NCI-H524 treated with DMSO at 0.1 percent for 48 hours (cell line): ENCODE results near the gene MATCAP1.

Source experiments
- DNase-seq: peaks from one replicate; lab custom pipeline; 2025; lab: John Stamatoyannopoulos, UW

The MATCAP1 gene

GRCh38 chr16:67183627-67184452 is at the start of gene MATCAP1:
TSS of gene MATCAP1 (minus strand) at chr16:67183963. CDS start at chr16:67180610, 3,353 bp downstream.
- DNase-seq = peak; percentile 97

GRCh38 chr16:67230809-67231660 is 47.3 kb upstream of the MATCAP1 start:
- DNase-seq = no peak

- DNase-seq = no peak
Measured at GRCh38 chr16:67229906-67230808, 46.4 kb upstream of the MATCAP1 start.

- no peak for DNase-seq
Measured at GRCh38 chr16:67228905-67229304, 45.1 kb upstream of the MATCAP1 start.

DNA sequence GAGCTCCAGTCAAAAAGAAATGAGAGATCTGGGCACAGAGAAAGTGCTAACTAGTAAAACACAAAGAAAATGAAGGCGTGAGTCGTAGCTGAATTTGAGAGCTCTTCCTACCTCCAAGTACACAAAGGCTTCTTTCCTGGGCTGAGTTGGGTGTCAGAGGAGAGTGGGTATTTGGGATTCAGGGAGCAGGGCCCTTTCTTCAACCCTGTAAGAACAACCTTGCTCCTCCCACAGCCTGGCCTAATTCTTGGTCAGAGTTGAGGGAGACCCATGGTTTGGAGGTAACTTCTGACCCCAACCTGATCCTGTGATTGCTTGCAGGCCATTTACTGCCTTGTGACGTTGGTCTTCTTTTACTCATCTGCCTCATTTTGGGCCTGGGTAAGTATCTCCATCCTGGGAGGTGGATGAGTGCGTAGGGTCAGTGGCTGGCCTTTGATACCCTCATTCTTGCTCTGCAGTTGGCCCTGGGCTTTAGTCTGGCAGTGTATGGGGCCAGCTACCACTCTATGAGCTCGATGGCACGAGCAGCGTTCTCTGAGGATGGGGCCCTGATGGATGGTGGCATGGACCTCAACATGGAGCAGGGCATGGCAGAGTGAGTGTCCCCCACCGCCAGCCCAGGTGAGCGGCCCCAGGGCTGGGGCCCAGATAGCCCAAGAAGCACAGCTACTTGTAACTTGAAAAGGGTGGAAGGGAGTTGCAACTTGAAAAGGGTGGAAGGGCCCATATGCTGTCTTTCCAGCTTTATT is 44.4 kb upstream of the MATCAP1 start:
- no peak for DNase-seq

DNA sequence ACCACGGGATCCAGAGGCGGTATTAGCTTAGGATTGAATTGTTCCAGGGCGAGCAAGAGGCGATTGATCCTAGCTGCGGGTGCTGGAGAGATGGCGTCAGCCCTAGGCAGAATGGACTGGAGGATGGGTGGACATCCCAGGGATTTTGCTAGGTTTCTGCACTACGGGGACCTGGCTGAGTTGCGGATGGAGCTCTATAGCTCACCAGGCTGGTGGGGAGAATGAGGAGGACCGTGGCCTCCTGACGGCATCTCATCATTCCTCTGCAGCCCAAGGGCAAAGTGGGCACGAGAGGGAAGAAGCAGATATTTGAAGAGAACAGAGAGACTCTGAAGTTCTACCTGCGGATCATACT is 43.8 kb upstream of the MATCAP1 start:
- DNase-seq = no peak

GRCh38 chr16:67226804-67227566 is 43.2 kb upstream of the MATCAP1 start, which contains the start of gene TMEM208:
TSS of gene TMEM208 (plus strand) at chr16:67227130. CDS start at chr16:67227219, 89 bp downstream.
- peak; percentile 83 for DNase-seq

GRCh38 chr16:67226295-67226803 is 42.6 kb upstream of the MATCAP1 start:
- no peak for DNase-seq

DNA sequence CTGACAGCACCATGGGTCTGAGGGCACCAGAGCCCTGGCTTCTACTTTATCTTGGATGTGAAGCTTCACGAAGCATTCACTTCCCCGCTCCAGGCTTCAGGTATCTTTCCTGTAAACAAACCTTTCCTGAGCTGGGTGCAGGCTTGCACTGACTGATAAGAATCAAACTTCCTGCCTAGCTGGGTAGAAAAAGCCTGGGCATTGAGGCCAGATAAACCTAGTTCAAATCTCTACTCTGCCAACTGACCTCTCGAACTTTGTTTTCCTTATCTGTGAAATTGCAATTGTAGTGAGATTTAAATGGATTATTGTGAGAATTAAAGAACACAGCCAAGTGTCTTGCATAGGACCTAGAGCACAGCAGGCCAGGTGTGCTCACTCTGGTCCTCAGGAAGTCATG is 40.2 kb upstream of the MATCAP1 start:
- no peak for DNase-seq

DNA sequence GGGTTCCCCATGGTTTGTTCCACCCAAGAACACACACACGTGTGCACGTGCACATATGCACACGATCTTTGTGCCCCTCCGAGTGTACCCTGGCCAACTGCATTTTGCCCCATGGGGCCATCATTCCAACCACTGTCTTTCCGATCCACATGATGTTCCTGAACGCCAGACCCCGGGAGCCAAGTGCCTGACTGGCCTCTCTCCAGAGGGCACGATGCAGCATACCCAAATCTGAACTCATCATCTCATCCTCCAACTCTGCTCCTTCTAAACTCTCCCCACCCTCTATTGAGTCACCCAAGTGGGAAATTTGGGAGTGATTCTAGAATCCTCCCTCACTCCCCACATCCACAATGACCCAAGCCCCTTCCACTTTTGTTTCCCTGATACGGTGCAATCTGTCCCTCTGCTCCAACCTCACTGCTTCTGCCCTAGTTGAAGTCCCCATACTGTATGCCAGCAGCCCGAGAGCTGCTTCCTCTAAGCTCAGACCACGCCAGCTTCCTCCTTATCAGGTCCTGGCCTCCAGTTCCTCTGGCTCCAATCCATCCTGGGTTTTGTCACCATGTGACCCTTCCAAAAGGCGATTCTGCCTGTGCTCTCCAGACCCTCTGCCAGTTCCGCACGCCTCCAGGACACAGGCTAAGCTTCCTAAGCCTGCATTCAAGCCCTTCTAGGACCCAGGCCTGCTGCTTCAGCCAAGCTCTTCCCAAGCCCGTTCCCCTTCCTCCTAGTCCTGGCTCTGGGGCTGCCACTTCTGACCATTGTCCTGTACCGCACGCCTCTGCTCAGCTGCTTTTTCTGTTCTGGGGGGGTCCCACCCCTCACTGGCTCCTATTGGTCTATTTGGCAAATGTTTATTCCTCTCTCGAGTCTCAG is 33.1 kb upstream of the MATCAP1 start:
- DNase-seq = no peak

DNA sequence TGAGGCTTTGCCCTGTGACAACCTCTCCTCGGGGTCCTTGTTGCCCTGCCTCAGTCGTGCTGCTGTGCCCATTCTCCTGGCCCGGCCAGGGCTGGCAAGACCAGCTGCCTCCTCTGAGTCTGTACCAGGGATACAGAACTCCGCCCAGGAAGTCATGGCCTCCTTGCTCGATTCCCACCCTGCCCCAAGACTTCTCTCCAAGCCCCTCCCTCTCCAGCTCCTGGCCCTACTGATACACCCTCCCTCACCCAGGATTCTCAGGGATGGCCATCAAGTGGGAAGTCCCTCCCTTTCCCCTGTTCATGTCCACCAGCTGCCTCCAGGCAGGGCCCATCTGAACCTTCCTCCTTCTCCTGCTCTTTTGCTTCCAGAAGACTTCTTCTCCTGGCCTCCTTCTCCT is 31.9 kb upstream of the MATCAP1 start:
- no peak for DNase-seq

DNA sequence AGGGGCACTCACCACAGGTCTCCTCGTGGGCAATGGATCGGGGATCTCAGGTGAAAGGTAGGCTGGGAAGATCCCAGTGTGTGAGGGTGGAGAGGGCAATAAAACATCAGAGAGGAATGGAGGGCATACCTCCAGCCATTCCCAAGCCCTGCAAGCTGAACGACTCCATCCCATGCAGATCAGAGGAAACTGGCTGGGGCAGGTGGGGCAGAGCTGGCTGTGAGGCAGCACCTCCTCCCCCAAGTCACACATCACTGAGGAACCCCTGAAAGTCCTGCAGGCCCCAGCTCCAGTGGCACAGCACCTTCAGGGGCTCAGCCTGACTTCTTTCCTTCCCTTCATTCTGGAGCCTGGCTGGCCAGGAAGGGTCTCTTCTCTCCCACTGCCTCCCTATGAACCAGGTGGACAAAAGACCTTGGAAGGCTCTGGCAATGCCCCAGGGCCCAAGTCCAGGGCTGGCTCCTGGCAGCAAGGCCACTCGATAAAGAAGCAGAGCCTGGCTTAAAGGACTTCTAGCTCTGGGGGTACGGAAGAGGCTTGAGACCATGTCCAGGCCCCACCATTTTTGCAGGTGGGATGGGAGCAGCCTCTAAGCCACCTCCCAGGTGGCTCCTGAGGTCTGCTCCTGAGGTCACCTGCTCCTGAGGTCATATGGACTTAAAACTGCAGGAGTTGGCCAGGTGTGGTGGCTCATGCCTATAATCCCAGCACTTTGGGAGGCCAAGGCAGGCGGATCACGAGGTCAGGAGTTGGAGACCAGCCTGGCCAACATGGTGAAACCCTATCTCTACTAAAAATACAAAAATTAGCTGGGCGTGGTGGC is 29.6 kb upstream of the MATCAP1 start:
- DNase-seq = no peak

DNA sequence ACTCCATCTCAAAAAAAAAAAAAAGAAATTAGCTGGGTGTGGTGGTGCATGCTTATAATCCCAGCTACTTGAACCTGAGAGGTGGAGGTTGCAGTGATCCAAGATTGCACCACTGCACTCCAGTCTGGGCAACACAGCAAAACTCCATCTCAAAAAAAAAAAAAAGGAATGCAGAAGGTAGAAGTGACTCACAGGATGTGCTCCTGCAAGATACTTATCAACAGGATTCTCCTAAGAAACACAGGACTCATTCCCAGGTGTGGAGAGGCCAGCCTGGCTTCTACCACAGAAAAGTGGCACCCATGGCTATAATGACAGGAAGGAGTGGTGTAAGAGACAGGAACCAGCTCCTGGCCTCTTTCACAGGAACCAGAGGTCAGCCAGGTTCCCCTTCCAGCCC is 29.0 kb upstream of the MATCAP1 start:
- no peak for DNase-seq

GRCh38 chr16:67211674-67212073 is 27.9 kb upstream of the MATCAP1 start:
- DNase-seq = no peak

DNA sequence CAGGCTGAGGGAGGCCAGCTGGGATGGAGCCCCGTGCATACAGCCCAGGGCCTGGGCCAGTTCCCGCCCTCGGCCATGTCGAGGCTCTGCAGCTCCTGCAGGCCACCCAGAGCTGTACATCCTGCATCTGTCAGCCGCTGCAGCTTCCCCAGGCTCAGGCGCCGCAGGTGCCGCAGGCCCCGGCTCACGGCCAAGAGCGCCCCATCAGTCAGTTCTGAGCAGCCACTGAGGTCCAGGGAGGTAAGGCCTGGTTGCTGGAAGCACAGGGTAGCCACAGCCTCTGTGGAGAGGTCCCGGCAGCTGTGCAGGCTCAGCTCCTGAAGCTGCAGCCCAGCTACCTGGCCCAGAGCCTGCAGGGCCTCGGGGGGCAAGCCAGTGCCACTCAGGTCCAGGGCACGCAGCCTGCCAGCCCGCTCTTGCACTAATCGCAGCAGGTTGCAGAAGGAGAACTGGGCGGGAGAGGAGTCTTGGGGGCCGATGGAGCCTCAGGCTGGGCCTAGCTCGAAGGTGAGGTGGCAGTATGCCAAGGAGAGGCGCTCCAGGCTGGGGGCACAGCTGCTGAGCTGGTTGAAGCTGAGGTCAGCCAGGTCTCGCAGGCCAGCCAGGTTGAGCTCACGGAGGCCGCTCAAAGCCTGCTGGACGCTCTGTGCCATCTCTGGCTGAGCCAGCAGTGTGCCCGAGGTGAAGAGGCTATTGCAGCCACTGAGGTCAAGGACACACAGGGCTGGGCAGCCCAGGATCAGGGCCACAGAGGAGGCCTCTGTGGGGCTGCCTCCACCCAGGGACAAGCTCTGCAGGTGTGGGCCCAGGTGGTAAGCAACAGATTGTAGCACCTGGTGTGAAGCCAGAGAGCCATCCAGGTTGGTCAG is 26.5 kb upstream of the MATCAP1 start:
- DNase-seq = no peak

- no peak for DNase-seq
Measured at GRCh38 chr16:67209565-67209964, 25.8 kb upstream of the MATCAP1 start.

DNA sequence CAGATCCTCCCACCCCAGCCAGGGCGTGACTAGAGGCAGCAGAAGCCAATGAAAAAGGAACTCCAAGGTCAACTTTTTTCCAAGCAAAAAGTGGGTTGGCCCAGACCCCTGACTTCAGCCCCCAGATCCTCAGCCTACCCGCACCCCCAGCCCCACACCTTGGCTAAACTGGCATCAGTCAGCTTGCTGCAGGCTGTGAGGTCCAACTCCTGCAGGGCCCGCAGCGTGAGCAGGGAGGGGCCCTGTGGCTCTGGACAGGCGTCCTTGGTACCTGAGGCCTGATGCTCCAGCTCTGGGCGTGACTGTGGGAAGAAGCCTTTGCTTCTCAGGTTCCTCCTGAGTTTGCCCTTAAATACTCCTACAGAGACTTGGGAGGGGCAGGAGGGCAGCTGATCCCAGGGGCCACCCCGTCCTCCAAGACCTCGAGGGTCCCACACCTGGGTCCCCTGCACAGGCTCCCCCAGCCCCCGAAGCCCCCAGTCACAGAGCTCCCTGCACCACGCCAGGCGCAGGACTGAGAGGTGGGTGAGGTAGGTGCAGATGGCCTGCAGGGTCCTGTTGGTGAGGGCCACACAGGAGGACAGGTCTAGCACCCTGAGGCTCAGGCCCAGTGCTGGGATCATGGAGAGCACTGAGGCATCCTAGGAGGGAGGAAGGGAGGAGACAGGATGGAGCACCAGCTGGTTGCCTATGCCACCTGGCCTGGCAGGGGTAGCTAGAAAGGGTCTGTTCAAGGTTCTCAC is 24.6 kb upstream of the MATCAP1 start:
- no peak for DNase-seq
